Measurements from ENCODE around the gene SUSD3.

DNA sequence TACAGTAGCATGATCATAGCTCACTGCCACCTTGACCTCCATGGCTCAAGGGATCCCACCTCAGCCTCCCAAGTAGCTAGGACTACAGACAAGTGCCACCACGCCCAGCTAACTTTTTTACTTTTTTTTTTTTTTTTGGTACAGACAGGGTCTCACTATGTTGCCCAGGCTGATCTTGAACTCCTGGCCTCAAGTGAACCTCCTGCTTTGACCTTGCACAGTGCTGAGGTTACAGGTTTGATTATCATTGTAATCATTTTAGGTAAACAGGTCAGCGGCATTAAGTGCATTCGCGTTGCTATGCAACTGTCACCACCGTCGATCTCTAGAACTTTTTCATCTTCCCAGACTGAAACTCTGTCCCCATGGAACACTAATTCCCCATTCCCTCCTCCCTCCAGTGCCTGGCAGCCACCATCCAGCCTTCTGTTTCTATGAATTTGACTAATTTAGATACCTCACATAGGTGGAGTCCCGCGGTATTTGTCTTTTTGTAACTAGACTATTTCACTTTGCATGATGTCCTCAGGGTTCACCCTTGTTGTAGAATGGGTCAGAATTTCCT is 31.7 kb downstream of the SUSD3 start:
- no peak for TF ChIP-seq POLR2A (IDR thresholded peaks at IDR 0.05)
- TF ChIP-seq, protein P1, sequence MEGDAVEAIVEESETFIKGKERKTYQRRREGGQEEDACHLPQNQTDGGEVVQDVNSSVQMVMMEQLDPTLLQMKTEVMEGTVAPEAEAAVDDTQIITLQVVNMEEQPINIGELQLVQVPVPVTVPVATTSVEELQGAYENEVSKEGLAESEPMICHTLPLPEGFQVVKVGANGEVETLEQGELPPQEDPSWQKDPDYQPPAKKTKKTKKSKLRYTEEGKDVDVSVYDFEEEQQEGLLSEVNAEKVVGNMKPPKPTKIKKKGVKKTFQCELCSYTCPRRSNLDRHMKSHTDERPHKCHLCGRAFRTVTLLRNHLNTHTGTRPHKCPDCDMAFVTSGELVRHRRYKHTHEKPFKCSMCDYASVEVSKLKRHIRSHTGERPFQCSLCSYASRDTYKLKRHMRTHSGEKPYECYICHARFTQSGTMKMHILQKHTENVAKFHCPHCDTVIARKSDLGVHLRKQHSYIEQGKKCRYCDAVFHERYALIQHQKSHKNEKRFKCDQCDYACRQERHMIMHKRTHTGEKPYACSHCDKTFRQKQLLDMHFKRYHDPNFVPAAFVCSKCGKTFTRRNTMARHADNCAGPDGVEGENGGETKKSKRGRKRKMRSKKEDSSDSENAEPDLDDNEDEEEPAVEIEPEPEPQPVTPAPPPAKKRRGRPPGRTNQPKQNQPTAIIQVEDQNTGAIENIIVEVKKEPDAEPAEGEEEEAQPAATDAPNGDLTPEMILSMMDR (IDR thresholded peaks at IDR 0.05): no peak
